OCI-LY3 (cell line): ENCODE measurements around the gene TMEM269.

Source experiments
- CTCF ChIP-seq: fragments of 200-600, 300-600 bp; sonication (generic); IDR thresholded peaks from 2 replicates; pipeline ENCODE4 v1.5.1; 2014; ENCODE audit warnings: antibody characterized with exemption, low read length, low read depth
- EZH2phosphoT487 ChIP-seq: fragments of 200-600 bp; shearing (Covaris generic); IDR thresholded peaks from 2 replicates; pipeline ENCODE4 v1.6.1; 2018; ENCODE audit warnings: antibody characterized with exemption, mixed run types, low read depth

GRCh38 chr1:42821690-42822089 lies 36.9 kb downstream of the TMEM269 start:
- TF ChIP-seq EZH2phosphoT487: no peak
- no peak for TF ChIP-seq CTCF
